Mucosa of gallbladder (tissue), 1 donor: ENCODE data around the gene PCDHGB4. TPM values are rescaled to one million over a fixed set of nuclear protein-coding genes. Genes with fewer than 3 reads are reported as not detected.
"Not testable (repeated sequence)": the region's sequence is repeated elsewhere in the genome, so short reads cannot be mapped to it uniquely, and the experiment has no call there.

Source experiments
- DNase-seq: peaks from one replicate; pipeline ENCODE4 v3.0.0-alpha.2; 2020; ENCODE audit warnings: low spot score
- total RNA-seq: library from RNA; stranded (reverse); gene quantifications from one replicate; pipeline ENCODE4 v1.2.1, GENCODE V29; 2021
- donor health status: DM: no; HTN: no; CAD: no.

Gene PCDHGB4
- total RNA-seq, 1 donor from 2014 or later = 5.2 TPM

GRCh38 chr5:141366016-141366896, 21.2 kb upstream of the PCDHGB4 start:
- no peak for DNase-seq

GRCh38 chr5:141369994-141370848, 17.3 kb upstream of the PCDHGB4 start, which contains the start of gene PCDHGB3:
TSS of gene PCDHGB3 (plus strand) at chr5:141370242. CDS start at chr5:141370395, 153 bp downstream.
- no peak for DNase-seq

DNA sequence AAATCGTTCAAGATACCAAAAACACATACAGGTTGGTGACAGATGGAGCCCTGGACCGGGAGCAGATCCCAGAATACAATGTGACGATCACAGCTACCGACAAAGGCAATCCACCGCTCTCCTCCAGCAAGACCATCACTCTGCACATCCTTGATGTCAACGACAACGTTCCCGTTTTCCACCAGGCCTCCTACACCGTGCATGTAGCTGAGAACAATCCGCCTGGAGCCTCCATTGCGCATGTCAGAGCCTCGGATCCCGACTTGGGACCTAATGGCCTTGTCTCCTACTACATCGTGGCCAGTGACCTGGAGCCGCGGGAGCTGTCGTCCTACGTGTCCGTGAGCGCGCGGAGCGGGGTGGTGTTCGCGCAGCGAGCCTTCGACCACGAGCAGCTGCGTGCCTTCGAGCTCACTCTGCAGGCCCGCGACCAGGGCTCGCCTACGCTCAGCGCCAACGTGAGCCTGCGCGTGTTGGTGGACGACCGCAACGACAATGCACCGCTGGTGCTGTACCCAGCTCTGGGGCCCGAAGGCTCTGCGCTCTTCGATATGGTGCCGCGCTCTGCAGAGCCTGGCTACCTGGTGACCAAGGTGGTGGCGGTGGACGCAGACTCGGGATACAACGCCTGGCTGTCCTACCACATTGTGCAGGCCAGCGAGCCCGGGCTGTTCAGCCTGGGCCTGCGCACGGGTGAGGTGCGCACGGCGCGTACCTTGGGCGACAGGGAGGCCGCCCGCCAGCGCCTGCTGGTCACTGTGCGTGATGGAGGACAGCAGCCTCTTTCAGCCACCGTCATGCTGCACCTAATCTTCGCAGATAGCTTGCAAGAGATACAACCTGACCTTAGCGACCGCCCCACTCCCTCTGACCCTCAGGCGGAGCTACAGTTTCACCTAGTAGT, 15.7 kb upstream of the PCDHGB4 start:
- DNase-seq = no peak

DNA sequence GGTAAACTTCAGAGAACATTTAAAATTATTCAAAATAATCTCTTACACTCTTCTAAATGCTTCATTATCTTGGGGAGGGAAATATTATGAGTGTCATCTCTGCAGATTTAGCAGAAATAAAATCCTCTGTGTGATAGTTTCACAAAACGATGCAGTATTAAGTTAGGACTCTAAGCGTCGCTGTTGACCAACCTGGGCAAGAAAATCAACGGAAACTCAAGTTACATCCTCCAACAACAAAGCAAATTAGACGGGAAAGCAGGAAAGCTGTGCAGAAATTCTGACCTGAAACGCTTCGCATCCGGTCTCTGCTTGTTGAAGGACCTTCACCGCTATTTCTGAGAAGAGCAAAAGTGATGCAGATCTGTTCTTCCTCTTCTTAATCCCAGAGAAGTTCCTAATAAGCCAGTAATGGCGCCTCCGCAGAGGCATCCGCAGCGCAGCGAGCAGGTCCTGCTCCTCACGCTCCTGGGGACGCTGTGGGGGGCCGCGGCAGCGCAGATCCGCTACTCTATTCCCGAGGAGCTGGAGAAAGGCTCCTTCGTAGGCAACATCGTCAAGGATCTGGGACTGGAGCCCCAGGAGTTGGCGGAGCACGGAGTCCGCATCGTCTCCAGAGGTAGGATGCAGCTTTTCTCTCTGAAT, 13.7 kb upstream of the PCDHGB4 start, which contains the start of gene PCDHGA6:
Gene PCDHGA6 (plus strand): TSS at position 219 of the 645 bp plus-strand sequence. CDS start 193 bp downstream, at position 412.
- no peak for DNase-seq

DNA sequence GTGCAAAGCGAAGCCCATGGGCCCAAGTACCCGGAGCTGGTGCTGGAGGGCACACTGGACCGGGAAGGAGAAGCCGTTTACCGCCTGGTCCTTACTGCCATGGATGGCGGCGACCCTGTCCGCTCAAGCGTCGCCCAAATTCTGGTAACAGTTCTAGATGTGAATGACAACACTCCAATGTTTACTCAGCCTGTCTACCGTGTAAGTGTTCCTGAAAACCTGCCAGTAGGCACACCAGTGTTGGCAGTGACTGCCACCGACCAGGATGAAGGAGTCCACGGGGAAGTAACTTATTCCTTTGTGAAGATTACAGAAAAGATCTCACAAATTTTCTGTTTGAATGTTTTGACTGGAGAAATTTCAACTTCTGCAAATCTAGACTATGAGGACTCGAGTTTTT, 12.9 kb upstream of the PCDHGB4 start:
- no peak for DNase-seq

GRCh38 chr5:141375444-141376155, 11.9 kb upstream of the PCDHGB4 start:
- DNase-seq = not testable (repeated sequence)

DNA sequence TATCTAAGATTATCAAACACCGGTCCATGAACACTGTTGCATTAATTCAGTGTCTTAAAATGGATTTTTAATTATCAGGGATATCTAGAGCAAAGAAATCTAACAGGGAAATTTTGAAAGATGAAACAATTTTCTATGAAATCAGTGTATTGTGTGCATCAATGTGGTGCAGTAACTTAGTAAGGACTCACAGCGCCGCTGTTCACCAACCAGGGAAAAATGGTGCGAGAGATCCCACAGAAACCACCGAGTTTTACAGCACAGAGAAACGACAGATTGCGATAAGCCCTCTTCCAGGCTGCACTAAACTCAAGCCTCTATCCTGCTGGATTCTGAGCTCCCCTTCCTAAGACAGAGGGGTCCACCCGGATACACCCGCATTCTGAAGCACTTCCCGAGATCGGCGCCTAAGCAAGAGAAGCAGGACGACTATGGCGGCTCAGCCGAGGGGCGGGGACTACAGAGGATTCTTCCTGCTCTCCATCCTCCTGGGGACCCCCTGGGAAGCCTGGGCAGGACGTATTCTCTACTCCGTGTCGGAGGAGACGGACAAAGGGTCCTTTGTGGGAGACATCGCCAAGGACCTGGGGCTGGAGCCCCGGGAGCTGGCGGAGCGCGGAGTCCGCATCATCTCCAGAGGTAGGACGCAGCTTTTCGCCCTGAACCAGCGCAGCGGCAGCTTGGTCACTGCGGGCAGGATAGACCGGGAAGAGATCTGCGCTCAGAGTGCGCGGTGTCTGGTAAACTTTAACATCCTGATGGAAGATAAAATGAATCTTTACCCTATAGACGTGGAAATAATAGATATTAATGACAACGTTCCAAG, 4.8 kb upstream of the PCDHGB4 start, which contains the start of gene PCDHGA7:
Gene PCDHGA7 (plus strand): TSS at position 274 of the 826 bp plus-strand sequence. CDS start 158 bp downstream, at position 432.
- DNase-seq = no peak

- DNase-seq = no peak
Observed at GRCh38 chr5:141383345-141383744, 4.2 kb upstream of the PCDHGB4 start.

DNA sequence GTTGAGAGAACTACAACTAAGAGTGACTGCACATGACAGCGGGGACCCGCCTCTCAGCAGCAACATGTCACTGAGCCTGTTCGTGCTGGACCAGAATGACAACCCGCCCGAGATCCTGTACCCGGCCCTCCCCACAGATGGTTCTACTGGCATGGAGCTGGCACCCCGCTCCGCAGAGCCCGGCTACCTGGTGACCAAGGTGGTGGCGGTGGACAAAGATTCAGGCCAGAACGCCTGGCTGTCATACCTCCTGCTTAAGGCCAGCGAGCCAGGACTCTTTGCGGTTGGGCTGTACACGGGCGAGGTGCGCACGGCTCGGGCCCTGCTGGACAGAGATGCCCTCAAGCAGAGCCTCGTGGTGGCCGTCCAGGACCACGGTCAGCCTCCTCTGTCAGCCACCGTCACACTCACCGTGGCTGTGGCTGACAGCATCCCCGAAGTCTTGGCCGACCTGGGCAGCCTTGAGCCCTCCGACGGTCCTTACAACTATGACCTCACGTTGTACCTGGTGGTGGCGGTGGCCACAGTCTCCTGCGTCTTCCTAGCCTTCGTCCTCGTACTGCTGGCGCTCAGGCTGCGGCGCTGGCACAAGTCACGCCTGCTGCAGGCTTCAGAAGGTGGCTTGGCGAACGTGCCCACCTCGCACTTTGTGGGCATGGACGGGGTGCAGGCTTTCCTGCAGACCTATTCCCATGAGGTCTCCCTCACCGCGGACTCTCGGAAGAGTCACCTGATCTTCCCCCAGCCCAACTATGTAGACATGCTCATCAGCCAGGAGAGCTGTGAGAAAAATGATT, 2.8 kb upstream of the PCDHGB4 start:
- no peak for DNase-seq

DNA sequence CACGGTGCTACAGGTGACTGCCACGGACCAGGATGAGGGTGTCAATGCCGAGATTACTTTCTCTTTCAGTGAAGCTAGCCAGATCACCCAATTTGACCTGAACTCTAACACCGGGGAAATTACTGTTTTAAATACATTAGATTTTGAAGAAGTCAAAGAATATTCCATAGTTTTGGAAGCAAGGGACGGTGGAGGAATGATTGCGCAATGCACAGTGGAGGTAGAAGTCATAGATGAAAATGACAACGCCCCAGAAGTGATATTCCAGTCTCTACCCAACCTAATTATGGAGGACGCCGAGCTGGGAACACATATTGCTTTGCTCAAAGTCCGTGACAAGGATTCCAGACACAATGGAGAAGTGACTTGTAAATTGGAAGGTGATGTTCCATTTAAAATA, 1.2 kb downstream of the PCDHGB4 start:
- no peak for DNase-seq

DNA sequence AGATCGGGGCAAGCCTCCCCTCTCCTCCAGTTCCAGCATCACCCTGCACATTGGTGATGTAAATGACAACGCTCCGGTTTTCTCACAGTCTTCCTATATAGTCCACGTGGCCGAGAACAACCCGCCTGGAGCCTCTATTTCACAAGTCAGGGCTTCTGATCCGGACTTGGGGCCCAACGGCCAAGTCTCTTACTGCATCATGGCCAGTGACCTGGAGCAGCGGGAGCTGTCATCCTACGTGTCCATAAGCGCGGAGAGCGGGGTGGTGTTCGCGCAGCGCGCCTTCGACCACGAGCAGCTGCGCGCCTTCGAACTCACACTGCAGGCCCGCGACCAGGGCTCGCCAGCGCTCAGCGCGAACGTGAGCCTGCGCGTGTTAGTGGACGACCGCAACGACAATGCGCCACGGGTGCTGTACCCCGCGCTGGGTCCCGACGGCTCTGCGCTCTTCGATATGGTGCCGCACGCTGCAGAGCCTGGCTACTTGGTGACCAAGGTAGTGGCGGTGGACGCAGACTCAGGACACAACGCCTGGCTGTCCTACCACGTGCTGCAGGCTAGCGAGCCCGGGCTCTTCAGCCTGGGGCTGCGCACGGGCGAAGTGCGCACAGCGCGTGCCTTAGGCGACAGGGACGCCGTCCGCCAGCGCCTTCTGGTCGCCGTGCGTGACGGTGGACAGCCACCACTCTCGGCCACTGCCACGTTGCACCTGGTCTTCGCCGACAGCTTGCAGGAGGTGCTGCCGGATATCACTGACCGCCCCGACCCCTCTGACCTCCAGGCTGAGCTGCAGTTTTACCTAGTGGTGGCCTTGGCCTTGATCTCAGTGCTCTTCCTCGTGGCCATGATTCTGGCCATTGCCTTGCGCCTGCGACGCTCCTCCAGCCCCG, 1.9 kb downstream of the PCDHGB4 start:
- DNase-seq = no peak

GRCh38 chr5:141392429-141393198, 5.1 kb downstream of the PCDHGB4 start, which contains the start of gene PCDHGA8:
TSS of gene PCDHGA8 (plus strand) at chr5:141392633. CDS start at chr5:141392814, 181 bp downstream.
- no peak for DNase-seq

- DNase-seq = no peak
Observed at GRCh38 chr5:141393267-141393666, 5.8 kb downstream of the PCDHGB4 start.

GRCh38 chr5:141394401-141395187, 7.1 kb downstream of the PCDHGB4 start:
- DNase-seq = not testable (repeated sequence)

DNA sequence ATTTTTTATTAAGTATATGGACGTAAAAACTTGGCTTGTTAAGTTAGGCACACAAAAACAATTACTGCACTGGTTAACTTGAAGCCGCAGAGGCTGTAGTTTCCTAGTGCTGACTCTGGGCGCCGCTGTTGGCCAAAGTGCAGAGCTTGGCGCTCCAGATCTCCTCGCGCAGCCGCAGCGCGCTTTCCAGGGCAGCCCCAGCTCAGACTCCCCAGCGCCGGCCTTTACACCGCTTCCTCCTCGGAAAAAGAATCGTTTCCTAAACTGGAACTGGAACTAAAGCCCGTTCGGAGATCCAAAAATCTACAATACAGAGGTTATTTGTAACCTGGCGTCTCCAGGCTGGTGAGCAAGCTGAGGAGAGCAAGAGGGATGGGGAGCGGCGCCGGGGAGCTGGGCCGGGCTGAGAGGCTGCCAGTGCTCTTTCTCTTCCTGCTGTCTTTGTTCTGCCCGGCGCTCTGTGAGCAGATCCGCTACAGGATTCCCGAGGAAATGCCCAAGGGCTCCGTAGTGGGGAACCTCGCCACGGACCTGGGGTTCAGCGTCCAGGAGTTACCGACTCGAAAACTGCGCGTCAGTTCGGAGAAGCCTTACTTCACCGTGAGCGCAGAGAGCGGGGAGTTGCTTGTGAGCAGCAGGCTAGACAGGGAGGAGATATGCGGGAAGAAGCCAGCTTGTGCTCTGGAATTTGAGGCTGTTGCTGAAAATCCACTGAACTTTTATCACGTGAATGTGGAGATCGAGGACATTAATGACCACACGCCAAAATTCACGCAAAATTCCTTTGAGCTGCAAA, 10.5 kb downstream of the PCDHGB4 start, which contains the start of gene PCDHGB5:
Gene PCDHGB5 (plus strand): TSS at position 192 of the 796 bp plus-strand sequence. CDS start 181 bp downstream, at position 373.
- not testable (repeated sequence) for DNase-seq
